LNCaP clone FGC (cell line): ENCODE data around the gene ZNF79.

ENCODE experiments used
- DNase-seq: peaks from one replicate; pipeline ENCODE4 v3.0.0-alpha.2; 2011; ENCODE audit warnings: low read depth
- H3K4me3 ChIP-seq: 2 replicates; pipeline ENCODE4 v1.5.1; 2011; ENCODE audit warnings: mild to moderate bottlenecking, low read depth, low read length, control low read depth
- TF ChIP-seq, protein P1 (sequence below): IDR thresholded peaks from 2 replicates; pipeline ENCODE4 v1.5.1; 2012; ENCODE audit warnings: mild to moderate bottlenecking; ENCODE audit not compliant: control insufficient read depth, insufficient read depth; ENCODE audit errors: extremely low read depth

The ZNF79 gene

GRCh38 chr9:127397646-127398274 lies 26.4 kb upstream of the ZNF79 start:
- DNase-seq: no peak
- TF ChIP-seq, protein P1, sequence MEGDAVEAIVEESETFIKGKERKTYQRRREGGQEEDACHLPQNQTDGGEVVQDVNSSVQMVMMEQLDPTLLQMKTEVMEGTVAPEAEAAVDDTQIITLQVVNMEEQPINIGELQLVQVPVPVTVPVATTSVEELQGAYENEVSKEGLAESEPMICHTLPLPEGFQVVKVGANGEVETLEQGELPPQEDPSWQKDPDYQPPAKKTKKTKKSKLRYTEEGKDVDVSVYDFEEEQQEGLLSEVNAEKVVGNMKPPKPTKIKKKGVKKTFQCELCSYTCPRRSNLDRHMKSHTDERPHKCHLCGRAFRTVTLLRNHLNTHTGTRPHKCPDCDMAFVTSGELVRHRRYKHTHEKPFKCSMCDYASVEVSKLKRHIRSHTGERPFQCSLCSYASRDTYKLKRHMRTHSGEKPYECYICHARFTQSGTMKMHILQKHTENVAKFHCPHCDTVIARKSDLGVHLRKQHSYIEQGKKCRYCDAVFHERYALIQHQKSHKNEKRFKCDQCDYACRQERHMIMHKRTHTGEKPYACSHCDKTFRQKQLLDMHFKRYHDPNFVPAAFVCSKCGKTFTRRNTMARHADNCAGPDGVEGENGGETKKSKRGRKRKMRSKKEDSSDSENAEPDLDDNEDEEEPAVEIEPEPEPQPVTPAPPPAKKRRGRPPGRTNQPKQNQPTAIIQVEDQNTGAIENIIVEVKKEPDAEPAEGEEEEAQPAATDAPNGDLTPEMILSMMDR: peak; percentile 43
- peak overlapping the region; percentile 67 for H3K4me3 ChIP-seq

DNA sequence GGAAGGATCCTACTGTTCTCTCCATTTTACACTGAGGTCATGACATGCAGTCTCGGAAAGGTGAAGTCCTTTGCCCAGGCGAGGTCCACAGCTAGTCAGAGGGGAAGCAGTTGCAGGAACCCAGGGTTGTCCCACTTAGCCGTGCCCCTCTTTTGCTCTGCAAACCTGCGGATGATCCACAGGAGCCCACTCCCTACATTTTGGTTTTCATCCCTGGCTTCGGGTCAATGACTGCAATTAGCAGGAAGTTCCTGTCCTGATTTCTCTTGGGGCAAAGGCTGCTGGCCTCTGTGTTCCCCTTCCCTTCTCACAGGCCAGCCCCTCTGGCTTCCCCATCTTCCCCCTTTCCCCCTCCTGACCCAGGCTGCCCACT lies 25.9 kb upstream of the ZNF79 start:
- DNase-seq: no peak
- TF ChIP-seq, protein P1: no peak
- peak overlapping the region; percentile 67 for H3K4me3 ChIP-seq

GRCh38 chr9:127398715-127399400 lies 25.3 kb upstream of the ZNF79 start:
- no peak for DNase-seq
- peak overlapping the region; percentile 67 for H3K4me3 ChIP-seq
- TF ChIP-seq, protein P1: no peak

- DNase-seq: no peak
- H3K4me3 ChIP-seq: no peak overlapping the region
- TF ChIP-seq, protein P1: no peak
Observed at GRCh38 chr9:127399736-127400269, 24.4 kb upstream of the ZNF79 start.

DNA sequence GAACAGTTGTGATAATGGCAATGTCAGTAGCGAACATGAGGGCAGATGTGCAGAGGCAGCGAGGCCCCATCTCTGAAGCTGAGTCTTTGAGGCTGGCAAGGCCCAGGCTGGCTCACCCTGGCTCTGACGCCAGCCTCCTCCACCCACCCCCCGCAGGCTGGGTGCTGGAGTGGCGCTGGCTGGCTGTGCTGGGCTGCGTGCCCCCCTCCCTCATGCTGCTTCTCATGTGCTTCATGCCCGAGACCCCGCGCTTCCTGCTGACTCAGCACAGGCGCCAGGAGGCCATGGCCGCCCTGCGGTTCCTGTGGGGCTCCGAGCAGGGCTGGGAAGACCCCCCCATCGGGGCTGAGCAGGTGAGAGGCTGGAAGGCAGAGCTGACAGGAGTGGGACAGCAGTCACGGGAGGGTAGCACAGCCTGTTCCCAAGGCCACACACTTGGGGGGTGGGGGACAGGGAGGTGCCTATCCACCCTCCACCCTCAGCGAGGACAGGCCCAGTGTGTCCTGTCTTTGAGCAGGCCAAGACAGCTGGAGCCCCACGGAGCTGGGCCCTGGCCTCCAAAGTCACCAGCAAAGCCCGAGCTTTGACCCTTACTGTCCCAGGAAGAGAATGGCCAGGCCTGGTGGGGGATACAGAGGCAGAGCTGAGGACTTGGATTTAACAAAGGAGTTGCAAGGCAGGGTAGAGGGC lies 21.6 kb upstream of the ZNF79 start:
- DNase-seq: no peak
- no peak overlapping the region for H3K4me3 ChIP-seq
- TF ChIP-seq, protein P1: no peak

- DNase-seq: no peak
- TF ChIP-seq, protein P1: no peak
- no peak overlapping the region for H3K4me3 ChIP-seq
Observed at GRCh38 chr9:127403507-127404192, 20.5 kb upstream of the ZNF79 start.
